Epidermal melanocyte (primary cell): Measurements from ENCODE around the gene MOSPD2.

ENCODE experiments used
- DNase-seq: peaks from one replicate; pipeline ENCODE4 v3.0.0; 2011; ENCODE audit warnings: low spot score; ENCODE audit not compliant: insufficient read length

MOSPD2 gene

DNA sequence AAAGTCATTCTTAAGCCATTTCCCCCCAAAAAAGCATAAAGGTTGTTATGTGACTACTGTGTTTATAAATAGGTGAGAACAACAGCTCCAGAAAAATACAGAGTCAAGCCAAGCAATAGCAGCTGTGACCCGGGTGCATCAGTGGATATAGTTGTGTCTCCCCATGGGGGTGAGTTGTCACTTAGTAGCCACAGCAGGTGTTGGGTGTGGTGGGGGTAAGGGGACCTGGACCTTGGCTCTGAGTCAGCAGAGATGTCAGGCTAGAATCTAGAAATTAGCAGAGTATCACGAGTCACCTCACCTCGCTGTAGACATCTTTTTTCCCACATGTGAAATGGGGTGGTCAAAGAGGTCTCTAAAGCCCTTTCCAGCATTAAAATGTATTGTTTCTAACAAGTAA, 42.4 kb downstream of the MOSPD2 start:
- no peak for DNase-seq

DNA sequence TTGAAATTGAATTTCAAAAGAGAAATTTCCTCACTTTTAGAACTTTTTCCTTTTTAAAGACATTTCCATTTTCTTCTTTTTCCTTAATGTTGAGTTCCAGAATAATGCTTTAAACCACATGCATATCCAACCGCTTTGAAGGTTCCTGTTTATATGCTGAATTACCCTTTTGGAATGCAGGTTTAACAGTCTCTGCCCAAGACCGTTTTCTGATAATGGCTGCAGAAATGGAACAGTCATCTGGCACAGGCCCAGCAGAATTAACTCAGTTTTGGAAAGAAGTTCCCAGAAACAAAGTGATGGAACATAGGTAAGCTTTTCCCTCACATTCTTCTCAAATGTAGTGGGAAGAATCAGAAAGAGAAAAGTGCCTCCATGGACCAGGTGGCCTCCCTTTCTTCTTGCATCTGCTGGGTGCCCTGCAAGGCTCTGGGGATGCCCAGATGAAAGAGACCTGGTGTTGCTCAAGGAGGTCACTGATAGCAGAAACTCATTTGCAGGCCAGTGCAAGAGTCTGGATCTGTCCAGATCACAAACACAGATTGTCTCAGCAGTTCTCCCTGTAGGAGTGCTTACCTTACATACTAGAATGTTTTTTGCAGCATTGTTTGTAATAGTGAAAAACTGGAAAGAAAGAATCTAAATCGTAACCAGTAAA, 42.9 kb downstream of the MOSPD2 start:
- no peak for DNase-seq

DNA sequence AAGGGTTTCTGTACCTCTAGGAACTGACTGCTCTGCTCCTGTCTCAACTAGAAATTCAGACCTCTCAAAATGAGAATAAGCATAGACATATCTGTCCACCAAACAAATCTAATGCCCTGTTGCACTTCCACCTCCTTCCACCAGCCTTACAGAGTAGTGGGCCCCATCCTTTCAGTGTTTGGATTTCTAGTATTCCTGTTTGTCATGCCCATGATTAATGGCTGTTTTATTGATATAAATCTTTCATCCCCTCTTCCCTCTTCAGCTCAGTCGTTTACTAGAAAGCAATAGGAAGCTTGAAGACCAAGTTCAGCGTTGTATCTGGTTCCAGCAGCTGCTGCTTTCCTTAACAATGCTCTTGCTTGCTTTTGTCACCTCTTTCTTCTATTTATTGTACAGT, 46.2 kb downstream of the MOSPD2 start:
- no peak for DNase-seq

DNA sequence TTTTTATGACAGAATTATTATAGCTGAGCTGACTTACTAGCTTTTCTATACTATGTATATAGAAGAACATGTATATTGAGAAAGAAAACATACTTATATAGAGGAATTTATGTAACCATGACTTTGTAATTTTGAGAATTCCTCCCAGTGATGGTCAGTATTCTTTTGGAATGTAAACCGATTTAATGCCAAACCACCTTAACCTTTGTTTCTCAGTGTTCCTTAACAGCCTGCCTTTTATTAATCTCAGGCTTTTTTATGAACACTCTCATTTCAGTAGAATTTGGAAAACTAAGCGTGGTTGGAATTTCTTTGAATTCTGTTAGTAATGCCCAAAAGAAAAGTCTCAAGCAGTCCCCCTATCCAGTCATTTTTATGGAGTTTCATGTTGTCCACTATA, 47.0 kb downstream of the MOSPD2 start:
- DNase-seq, result no peak

DNA sequence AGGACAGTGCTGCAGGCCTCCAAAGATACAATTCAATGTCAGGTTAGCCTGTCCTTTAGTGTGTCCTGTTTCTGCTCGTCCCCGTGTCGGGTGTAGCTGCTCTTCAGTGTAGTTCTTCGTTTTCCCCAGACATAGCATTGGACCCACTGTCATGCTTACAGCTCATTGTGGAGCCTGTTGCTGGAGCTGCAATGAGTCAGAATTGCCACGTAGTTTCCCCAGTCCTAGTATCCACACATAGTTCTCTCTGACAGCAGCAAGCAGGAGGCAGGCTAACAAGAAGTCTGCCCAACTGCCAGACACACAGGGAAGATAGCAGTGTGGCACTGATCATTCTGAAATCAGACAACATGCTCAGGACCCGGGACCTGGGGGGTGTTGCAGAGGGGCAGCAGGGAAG, 49.2 kb downstream of the MOSPD2 start:
- no peak for DNase-seq

DNA sequence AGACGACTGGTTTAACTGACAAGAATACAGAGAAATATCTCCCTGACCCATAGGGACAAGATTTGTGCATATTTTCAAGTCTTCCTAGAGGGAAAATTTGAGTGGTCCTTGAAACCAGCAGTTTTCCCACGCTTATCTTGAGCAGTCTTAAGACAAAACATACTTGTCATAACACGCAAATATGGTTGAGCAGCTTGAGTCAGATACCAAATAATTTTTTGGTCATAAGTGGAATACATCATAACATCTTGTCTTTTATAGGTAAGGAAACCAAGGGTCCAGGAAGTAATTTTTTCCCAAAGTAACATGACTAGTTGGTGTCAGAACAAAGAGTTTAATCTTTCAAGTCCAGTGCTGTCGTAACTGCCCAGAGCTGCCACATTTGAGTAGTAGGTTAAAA, 50.5 kb downstream of the MOSPD2 start:
- no peak for DNase-seq

DNA sequence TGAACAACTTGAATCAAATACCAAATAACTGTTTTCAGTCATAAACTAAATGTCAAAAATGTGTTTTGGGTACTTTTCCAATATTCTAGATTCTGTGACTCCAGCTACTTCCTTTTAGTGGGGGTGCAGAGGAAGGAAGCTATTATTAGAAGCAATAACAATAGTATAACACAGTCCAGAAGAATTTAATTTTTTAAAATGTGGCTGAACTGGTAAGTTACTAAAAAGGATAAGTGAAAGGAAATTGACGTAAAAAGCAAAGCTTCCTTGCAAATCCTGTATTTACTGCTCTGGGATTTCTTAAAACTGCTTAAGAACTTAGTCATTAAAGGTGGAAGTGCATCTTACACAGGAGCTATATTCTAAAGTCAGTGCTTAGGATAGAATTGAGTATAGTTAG, 53.2 kb downstream of the MOSPD2 start:
- no peak for DNase-seq

DNA sequence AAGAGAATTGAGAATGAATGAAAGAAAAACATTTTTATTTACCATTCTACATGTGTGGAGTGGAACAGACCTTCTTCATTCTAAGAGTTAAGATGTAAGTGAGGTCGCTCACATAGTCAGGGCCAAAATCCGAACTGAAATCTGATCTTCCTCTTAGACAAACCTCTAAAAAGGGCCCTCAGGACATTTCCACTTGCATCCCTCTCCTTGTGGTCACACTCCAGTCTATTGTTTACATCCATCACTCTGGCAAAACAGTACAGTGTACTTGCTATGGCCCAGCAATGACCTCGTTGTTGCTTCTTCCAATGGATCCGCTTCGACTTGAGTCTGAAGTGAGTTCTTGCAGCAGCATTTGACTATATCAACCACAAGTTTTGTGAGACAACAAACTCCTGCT, 54.2 kb downstream of the MOSPD2 start:
- DNase-seq, result no peak

DNA sequence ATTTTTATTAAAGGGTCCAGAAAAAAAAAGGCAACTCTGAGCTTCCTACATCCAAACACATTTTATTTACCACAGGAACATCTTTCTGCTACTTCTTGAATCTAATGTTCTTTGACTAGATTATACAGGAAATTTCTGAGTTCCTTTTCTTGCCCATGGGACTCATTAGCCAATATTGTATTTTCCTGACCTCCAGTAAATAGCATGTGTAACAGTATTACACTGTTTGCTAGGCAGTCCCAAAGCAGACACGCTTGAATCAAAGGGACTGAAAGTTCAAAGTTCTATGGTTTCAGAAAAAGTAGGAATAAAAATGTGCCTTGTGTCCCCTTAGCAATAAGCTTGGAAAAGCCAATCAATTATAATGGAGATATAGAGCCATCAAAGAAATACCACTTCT, 57.4 kb downstream of the MOSPD2 start:
- no peak for DNase-seq

DNA sequence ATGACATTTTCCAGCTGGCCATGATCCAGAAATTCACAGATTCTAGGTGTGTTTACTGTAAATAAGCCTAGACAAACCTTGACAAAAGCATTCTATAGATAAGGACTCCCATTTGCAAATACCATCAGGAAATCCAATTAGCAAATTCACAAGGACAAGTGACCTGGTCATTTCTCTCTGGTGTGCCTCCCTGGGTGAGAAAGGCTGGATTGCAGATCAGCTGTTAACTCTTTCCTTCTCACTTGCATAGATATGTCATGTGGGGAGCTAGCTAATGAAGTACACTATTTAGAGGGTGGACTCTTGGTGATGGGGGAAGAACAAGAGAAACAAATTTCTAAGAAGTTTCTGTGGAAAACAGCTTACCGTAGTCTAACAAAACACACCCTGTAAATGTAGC, 58.9 kb downstream of the MOSPD2 start:
- no peak for DNase-seq

DNA sequence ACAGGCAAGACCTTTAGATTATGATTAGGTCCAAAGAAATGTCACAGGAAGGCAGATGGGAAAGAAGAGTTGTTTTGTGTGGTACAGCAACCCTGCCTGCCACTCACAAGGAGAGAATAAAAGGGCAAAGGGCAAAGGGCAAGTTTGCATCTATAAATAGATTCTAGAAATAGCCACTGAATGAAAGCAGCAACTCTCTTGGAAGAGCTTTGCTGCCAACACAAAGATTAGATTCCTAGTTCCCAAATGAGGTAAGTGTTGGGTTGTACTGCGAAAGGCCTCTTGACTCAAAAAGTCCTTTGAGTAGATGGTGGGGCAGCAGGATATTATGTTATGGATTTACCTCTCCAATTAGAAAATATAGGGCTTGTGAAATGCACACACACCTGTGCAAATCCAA, 61.2 kb downstream of the MOSPD2 start:
- no peak for DNase-seq

DNA sequence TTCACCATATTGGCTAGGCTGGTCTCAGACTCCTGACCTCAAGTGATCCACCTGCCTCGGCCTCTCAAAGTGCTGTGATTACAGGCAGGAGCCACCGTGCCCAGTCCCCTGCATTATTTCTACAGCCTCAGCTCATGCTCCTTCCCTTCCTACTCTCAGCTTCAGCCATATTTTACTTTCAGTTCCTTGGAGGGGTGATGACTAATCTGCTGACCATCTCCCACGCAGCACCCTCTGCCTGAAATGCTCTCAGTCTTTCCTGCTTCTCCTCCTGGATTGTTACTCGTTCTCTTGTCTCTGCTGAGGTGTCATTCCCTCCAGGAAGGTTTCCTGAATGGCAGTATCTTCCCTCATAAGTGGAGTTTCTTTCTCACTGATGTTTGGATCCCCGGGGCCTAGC, 63.3 kb downstream of the MOSPD2 start:
- no peak for DNase-seq

DNA sequence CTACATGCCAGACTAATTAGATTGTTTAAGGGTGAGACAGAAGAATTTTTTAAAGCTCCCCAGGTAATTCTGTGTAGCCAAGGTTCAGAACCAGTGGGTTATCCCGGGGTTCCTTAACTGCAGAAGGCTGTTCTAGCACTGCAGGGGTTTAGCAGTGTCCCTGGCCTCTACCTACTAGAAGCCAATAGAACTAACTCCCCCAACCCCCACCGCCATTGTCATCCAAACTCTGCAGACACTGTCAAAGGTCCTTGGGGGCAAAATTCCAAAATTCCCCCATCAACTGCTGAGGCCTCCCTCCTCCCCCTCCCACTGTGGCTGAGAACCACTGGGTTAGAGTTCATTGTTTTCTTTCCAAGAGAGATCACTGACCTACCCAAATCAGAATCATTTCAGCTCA, 66.4 kb downstream of the MOSPD2 start:
- no peak for DNase-seq

DNA sequence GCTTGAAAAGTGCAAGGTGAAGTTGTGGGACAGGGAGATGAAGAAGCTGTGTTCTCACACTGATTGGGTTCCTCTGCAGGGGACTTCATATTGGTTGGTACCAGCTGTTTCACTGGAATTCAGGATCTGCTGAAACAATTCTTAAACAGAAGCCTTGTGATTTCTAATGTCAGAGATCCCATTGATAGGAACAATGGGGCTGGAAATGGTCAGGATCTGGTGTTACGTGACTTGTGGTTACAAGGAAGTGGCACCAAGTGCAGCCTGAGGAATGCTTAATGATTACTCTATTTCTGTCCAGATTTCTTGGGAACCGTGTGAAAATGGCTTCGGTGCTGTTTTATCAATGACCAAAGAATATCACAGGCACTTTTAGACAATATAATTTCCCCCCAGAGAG, 68.1 kb downstream of the MOSPD2 start:
- no peak for DNase-seq

DNA sequence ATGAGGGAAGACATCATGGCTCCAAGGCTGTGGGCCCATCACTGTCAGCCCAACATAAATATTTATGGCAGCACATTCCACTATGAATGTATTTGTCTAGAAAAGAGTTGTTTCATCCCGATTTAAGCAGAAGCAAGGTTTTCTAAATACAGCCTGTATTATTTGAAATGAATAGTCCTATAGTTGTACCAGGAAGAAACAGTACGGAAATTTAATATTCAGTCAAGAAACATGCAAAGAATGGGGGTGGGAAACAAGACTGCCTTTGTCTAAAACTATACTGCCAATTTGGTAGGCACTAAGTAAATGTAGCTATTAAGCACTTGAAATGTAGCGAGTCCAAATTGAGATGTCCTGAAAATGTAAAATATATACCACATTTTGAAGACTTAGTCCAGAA, 69.1 kb downstream of the MOSPD2 start:
- DNase-seq, result no peak

DNA sequence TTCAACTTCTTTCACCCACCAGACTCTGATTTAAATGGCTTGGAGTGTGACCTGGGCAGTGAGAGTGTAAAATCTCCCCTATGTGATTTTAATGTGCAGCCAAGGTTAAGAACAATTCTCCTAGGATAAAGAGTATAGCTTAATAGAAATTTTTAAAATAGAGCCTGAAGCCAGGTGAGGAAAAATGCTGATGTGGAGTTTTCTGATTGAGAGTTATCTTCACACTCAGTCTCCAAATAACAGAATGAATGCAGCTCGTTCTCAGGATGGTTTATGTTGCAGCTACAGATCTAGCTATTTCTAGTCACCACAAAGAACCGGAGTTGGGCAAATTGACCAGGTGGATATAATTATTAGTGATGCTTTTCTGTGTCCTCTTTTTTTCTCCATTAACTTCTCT, 70.7 kb downstream of the MOSPD2 start:
- DNase-seq, result no peak

DNA sequence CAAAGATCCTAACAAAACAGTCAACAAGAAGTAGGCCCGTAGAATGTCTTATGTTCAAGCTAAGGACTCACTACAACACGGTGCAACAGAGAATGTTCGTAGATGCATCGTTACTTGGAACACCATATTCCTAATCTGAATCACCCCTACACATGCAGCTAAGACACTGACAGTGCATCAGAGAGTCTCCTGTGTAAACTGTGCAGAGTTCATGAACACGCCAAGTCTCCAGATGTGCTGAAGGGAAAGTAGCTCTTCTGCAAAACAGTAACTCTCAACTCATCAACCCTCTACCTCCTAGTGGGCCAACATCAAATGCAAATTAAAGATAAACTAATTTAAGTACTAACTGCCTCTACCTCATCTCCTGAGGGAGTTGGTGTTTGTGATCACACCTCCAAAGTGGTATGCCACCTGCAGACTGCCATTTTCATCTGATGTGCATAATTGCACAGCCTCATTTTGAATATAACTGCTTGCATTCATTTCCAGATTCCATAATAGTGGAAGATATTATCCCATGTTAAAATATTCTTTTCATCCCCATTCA, 73.5 kb downstream of the MOSPD2 start:
- no peak for DNase-seq

DNA sequence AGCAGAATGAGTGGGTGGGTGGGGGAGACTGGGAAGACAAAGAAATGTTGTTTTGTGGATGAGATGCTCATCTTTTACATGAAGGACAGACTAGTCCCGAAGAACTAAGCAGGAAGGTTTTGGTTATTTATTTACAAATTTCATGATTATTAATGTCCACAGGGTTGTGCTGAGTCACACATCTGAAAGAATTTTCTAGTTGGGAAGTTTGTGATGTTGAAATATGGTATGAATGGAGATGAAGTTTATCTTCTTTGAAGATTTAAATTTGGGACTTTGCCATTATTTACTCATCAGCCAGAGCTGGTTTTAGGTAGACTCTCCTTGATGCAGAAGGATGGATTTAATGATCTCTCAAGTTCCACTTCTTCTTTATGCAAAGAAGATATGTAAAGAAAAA, 75.5 kb downstream of the MOSPD2 start:
- no peak for DNase-seq

DNA sequence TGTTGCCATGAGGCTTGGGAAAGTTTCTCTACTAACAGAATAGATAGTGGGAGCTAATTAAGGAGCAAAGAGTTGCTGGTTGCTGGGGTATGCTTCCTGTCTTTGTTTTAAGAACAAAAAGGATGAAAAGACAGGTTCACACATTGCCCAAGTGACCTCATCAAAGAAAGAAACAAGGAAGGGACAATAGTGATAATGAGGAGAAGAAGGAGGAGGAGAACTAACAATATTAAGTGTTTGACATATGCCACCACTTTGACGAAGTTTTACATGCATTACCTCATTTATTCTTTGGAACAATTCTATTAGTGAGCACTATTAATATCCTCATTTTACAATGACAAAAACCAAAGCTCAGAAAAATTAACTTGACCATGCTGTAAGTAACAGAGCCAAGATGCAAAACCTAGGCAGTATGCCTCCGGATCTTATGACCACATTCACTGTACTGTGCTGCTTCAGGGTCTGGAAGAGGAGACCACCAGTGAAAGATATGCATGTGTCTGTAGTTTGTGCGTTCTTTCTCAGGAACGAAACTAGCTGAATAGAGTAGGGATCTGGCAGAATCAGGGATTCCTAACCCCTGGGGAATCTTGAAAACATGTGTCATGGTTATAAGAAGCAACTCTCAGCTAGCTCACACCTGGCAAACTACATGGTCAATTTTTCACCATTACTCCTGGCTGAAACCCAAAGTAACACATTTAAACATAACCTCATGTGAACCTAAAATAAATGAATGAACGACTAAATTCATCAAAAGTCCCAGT, 83.8 kb downstream of the MOSPD2 start:
- no peak for DNase-seq

DNA sequence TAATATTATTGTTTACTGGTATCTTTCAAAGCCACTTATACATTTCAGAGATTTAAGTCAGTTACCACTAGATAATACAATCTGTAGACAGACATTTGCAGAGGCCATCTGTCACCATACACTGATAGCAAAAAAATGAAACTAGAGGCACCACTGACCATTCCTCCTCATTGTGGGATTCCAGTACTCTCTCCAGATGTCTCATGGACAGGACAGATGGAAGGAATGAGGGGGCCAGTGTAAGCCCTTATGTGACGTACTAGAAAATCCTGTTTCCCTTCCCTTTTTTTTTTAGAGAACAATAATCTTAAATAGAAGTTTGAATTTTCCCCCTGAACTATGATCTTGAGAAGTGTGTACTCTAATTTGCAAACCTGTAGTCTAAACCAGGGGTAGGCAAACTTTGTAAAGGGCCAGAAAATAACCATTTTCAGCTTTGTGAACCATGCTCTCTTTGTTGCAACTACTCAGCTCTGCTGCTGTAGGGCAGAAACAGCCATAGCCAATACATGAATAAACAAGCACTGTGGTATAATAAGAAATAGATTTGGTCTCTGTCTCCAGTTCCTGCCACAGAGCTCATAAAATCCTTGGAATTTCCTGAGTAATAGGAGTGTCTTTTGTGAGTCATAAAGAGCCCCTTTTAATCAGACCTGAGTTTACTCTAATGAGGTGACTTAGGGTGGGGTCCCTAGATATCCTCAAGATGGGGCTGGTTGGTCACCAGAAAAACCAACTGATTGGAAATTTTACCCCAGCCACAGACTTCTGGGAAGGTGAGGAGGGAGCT, 90.4 kb downstream of the MOSPD2 start:
- no peak for DNase-seq

DNA sequence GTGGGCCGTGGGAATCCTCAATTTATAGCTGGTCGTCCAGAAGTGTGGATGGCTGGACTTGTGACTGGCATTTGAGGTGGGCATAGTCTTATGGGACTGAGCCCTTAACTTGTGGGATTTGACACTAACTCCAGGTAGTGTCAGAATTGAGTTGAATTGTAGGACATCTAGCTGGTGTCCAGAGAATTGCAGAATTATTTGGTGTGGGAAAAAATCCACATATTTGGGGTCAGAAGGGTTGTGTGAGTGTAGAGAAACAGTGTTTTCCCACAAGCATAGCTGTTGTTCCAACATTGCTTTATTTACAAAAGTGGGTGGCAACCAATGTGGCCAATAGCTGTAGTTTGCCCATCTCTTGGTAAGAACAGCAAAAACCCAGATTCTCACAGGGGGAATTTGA, 91.3 kb downstream of the MOSPD2 start:
- DNase-seq, result no peak
